ENCODE results near the gene PXMP2. TPM values are rescaled to one million over a fixed set of nuclear protein-coding genes. Genes with fewer than 3 reads are reported as not detected.

PXMP2 gene
- 21.2 TPM for total RNA-seq
- long read RNA-seq, transcript PXMP2-201 (5 exons, 957 nt) = major isoform, 15 of 17 reads
- long read RNA-seq, partial matches to known transcripts = 1 of 17 reads
- long read RNA-seq, other reads (novel, unspliced or antisense) = 1 of 17 reads

DNA sequence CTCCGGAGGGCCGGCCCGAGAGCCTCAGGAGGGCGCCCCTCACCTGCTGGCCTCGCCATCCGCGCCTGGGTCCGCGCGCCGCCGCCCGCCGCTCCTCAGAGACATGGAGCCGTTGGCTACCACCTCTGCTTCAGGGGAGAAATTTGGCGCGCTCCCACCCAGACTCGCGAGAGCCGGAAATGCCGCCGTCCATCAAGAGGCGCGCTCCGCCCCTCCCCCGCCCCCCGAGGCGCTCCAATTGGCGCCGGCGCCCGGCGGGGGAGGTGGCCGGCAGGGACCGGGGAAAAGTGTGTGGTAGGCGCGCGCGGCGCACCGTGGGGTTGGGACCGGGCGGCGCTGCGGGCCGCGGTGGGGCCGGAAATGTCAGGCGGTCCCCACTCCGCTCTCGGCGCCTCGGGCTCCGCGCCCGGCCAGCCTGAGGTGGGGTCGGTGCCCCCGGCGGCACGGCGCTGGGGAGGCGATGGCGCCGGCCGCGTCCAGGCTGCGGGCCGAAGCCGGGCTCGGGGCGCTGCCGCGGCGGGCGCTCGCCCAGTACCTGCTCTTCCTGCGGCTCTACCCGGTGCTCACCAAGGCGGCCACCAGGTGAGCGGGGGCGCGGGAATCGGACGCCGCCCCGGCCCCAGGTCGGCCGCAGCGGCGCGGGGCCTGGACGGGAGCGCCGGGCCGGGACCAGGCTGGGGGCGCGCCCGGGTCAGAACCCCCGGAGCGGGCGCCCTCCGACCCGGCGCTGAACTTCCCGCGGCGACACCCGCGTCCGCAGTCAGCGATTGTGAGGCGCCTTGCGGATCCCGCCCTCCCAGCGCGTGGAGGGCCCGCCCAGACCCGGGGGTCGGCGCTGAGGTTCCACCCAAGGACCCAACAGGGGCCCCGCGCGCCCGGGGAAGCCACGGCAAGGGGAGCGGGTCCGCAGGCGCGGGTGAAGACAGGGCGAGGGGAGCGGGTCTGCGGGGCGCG, at the start of gene PXMP2, which contains the start of gene POLE:
Gene PXMP2 (plus strand): TSS at position 377 of the 954 bp plus-strand sequence. CDS start 84 bp downstream, at position 461.
Gene POLE (minus strand): TSS at position 132 of the 954 bp plus-strand sequence. CDS start 27 bp downstream, at position 105.
- intact Hi-C loops (cut with DNase I) = no loop called here
- Histone ChIP-seq H3K27me3 (no peaks in the 10 kb centered on the region), H3K9me3 (no peaks in the 10 kb centered on the region), H3K4me3 (peak within 1 kb of the TSS; percentile 69), H3K4me1 (peaks cover 8% of the 10 kb centered on the region), H3K36me3 (no peaks in the 10 kb centered on the region), H3K27ac (peak within 1 kb of the TSS; percentile 17)
- TF ChIP-seq, protein P1, sequence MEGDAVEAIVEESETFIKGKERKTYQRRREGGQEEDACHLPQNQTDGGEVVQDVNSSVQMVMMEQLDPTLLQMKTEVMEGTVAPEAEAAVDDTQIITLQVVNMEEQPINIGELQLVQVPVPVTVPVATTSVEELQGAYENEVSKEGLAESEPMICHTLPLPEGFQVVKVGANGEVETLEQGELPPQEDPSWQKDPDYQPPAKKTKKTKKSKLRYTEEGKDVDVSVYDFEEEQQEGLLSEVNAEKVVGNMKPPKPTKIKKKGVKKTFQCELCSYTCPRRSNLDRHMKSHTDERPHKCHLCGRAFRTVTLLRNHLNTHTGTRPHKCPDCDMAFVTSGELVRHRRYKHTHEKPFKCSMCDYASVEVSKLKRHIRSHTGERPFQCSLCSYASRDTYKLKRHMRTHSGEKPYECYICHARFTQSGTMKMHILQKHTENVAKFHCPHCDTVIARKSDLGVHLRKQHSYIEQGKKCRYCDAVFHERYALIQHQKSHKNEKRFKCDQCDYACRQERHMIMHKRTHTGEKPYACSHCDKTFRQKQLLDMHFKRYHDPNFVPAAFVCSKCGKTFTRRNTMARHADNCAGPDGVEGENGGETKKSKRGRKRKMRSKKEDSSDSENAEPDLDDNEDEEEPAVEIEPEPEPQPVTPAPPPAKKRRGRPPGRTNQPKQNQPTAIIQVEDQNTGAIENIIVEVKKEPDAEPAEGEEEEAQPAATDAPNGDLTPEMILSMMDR (IDR thresholded peaks at IDR 0.05) = no peak
- DNase-seq = peak; percentile 98
- peak; percentile 100 for ATAC-seq

DNA sequence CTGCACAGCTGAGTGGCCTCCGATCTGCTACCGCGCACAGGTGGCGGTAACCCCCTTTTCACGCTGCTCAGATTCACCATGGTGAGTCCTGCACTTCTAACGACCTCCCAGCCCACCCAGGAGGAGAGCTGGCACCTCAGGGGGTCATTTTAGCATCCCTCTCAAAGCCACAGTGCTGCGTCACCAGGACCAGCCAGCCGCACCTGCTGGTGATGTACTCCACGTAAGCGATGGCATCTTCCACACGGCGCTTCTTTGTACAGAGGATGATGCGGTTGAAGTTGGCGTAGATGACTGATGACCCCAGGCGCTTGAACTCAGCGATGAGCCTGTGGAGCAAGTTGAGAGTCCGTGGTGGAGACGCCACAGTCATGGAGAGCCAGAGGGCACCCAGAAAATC, 49.6 kb upstream of the PXMP2 start:
- no peaks in the 10 kb centered on the region for H3K9me3 ChIP-seq
- no peak for DNase-seq
- H3K27me3 ChIP-seq = no peaks in the 10 kb centered on the region
- no peaks in the 10 kb centered on the region for H3K4me1 ChIP-seq
- H3K27ac ChIP-seq = no peak overlapping the region
- no peak overlapping the region for H3K4me3 ChIP-seq
- intact Hi-C loops (cut with DNase I) = no loop called here
- TF ChIP-seq, protein P1 (IDR thresholded peaks at IDR 0.05) = no peak
- peaks cover 60% of the 10 kb centered on the region for H3K36me3 ChIP-seq
- no peak for ATAC-seq

DNA sequence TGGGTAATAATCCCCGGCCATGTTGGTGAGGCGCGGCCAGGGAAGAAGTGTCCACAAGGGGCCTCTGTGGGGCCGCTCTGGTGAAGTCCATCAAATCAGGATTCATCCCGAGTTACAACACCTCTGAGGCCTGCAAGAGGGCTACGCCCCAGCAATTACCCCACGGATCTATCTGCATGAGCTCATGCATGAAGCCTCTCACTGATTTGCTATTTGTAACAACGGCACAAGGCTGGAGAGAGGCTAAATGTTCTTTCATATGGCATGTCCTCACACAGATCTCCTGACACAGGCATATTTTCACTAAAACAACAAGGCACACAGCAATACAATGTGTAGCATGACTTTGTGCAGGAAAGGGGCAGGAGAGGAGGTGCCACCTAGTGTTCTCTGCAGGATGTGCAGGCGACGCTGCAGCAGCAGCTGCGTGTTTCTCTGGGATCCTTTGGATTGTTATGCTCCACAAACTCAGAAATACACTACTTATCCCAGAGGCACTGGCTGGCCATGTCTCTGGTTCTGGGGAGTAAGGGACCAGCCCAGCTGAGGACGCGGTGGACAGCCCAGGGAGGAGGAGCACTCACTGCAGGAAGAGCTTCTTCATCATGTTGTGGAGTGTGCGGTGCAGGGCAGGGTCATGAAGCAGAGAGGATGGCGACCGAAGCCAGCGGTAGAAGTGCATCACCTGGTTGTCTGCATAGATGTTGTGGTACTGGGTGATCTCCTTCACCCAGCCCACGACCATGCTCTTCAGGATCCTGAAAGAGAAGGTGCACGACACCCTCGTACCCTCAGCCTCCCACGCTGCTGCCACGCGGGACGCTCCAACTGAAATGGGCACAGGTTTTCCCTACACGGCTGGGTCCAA, 48.6 kb upstream of the PXMP2 start:
- ATAC-seq (peak; percentile 60), DNase-seq (no peak)
- H3K4me3 ChIP-seq = no peak overlapping the region
- H3K9me3 ChIP-seq = no peaks in the 10 kb centered on the region
- intact Hi-C loops (cut with DNase I) = no loop called here
- H3K27ac ChIP-seq = no peak overlapping the region
- peaks cover 64% of the 10 kb centered on the region for H3K36me3 ChIP-seq
- H3K27me3 ChIP-seq = no peaks in the 10 kb centered on the region
- TF ChIP-seq, protein P1 (IDR thresholded peaks at IDR 0.05) = peak; percentile 69
- H3K4me1 ChIP-seq = no peaks in the 10 kb centered on the region

DNA sequence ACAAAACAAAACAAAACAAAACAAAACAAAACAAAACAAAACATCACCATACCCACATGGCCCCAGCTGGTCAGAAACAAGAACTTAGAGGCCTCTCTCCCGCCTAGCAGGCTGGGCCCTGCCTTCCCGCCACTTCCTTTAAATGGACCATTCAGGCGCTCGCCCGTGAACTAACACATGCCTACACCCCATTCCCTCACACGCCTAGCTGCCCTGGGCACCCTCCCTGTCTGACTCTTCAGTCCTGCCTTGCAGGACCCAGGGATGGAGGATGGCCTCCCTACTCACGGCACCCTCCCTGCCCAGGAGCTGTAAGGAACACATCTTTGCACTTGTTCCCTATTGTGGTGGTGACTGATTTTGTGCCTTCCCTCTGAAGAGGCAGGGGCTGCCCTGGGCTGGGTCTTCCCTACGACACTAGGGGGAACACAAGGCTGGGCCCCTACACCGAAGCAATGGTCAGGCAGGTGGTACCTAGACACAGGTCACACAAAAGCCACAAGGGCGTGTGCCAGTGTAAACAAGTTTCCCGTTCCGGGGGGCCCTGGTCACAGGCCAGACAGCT, 47.3 kb upstream of the PXMP2 start:
- Histone ChIP-seq H3K9me3 (no peaks in the 10 kb centered on the region), H3K36me3 (peaks cover 55% of the 10 kb centered on the region), H3K4me3 (no peak overlapping the region), H3K27ac (no peak overlapping the region), H3K27me3 (no peaks in the 10 kb centered on the region), H3K4me1 (no peaks in the 10 kb centered on the region)
- no peak for ATAC-seq
- no peak for DNase-seq
- TF ChIP-seq, protein P1 (IDR thresholded peaks at IDR 0.05) = no peak
- intact Hi-C loops (cut with DNase I) = no loop called here

DNA sequence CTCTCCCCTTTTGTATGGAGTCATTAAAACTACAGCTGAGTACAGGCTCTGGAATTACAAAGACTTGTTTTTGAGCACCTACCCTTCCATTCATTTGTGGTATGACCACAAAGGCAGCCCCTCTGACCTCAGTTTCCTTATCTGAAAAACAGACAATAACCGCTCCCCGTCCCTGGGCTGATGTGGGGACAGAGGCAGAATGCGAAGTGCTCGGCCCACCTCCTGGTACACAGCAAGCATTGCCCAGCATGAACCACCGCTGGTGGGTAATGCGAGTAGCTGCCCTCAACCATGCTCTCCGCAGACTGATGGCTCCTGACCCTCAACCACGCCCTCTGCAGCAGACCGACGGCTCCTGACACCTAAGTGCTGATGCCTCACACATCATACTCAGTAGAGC, 46.5 kb upstream of the PXMP2 start:
- no peaks in the 10 kb centered on the region for H3K9me3 ChIP-seq
- no peaks in the 10 kb centered on the region for H3K4me1 ChIP-seq
- TF ChIP-seq, protein P1 (IDR thresholded peaks at IDR 0.05) = no peak
- ATAC-seq (no peak), DNase-seq (no peak)
- intact Hi-C loops (cut with DNase I) = no loop called here
- no peaks in the 10 kb centered on the region for H3K27me3 ChIP-seq
- no peak overlapping the region for H3K27ac ChIP-seq
- no peak overlapping the region for H3K4me3 ChIP-seq
- peaks cover 46% of the 10 kb centered on the region for H3K36me3 ChIP-seq

Measured in upper lobe of right lung (tissue), 1 donor.